CD14-positive monocyte (primary cell): ENCODE measurements around the gene HES6. TPM values are rescaled to one million over a fixed set of nuclear protein-coding genes. Genes with fewer than 3 reads are reported as not detected.

Source experiments
- DNase-seq, 3 donors: peaks; one replicate each; pipeline ENCODE4 v3.0.0-alpha.2; 2011 to 2022
- H2AFZ ChIP-seq: 2 replicates; pipeline ENCODE4 v1.6.0; 2012; ENCODE audit warnings: mild to moderate bottlenecking, low read depth, low read length, inconsistent platforms; ENCODE audit not compliant: insufficient read depth, poor library complexity, severe bottlenecking
- H3K27ac ChIP-seq, 2 donors: 1 replicate in 1 of 2; 2 replicates in 1 of 2; pipeline ENCODE4 v1.5.1; 2012 to 2013; ENCODE audit warnings: low read length in 2 of 2, control low read depth in 1 of 2, inconsistent platforms in 1 of 2, low read depth in 1 of 2, mild to moderate bottlenecking in 1 of 2
- H3K27me3 ChIP-seq, 2 donors: one replicate each; pipeline versions ENCODE4 v1.6.0 to v1.6.1; 2011 to 2013; ENCODE audit warnings: low read length in 2 of 2; ENCODE audit not compliant: control insufficient read depth in 2 of 2, insufficient read depth in 2 of 2
- H3K36me3 ChIP-seq, 2 donors: replicated peaks in 1 of 2; 1 replicate in 1 of 2; 2 replicates in 1 of 2; pipeline versions ENCODE4 v1.5.1 to v1.6.1; 2012 to 2013; ENCODE audit warnings: low read length in 2 of 2, control low read depth in 1 of 2, inconsistent platforms in 1 of 2, mild to moderate bottlenecking in 1 of 2; ENCODE audit not compliant: insufficient read depth in 2 of 2, control insufficient read depth in 1 of 2
- H3K4me1 ChIP-seq, 2 donors: 1 replicate in 1 of 2; 2 replicates in 1 of 2; pipeline versions ENCODE4 v1.5.1 to v1.6.1; 2012 to 2013; ENCODE audit warnings: low read length in 2 of 2, control low read depth in 1 of 2, inconsistent platforms in 1 of 2, mild to moderate bottlenecking in 1 of 2, moderate library complexity in 1 of 2; ENCODE audit not compliant: insufficient read depth in 2 of 2, control insufficient read depth in 1 of 2
- H3K4me2 ChIP-seq: replicated peaks from 2 replicates; pipeline ENCODE3; 2012; ENCODE audit warnings: low read length, moderate library complexity, mild to moderate bottlenecking; ENCODE audit not compliant: poor library complexity, severe bottlenecking; ENCODE audit errors: extremely low read depth
- H3K4me3 ChIP-seq, 3 experiments: fragments of 200-600 bp in 1 of 3; sonication (generic) in 1 of 3; replicated peaks in 1 of 3; 1 replicate in 2 of 3; 2 replicates in 1 of 3; pipeline ENCODE4 v1.5.1; 2011 to 2013; ENCODE audit warnings: low read length in 3 of 3, mild to moderate bottlenecking in 3 of 3, control low read depth in 2 of 3, low read depth in 2 of 3, inconsistent platforms in 1 of 3, moderate library complexity in 1 of 3
- H3K79me2 ChIP-seq: 2 replicates; pipeline ENCODE4 v1.6.0; 2012; ENCODE audit warnings: mild to moderate bottlenecking, control low read depth, inconsistent platforms, low read length, moderate library complexity; ENCODE audit not compliant: insufficient read depth
- H3K9ac ChIP-seq: 2 replicates; pipeline ENCODE4 v1.6.0; 2017; ENCODE audit warnings: low read length, mild to moderate bottlenecking; ENCODE audit not compliant: insufficient read depth, poor library complexity, severe bottlenecking
- H3K9me3 ChIP-seq, 2 donors: replicated peaks in 1 of 2; 1 replicate in 1 of 2; 2 replicates in 1 of 2; pipeline versions ENCODE4 v1.5.1 to v1.6.1; 2012 to 2013; ENCODE audit warnings: low read length in 2 of 2, control low read depth in 1 of 2; ENCODE audit not compliant: control insufficient read depth in 1 of 2, insufficient read depth in 1 of 2
- H4K20me1 ChIP-seq: 2 replicates; pipeline ENCODE4 v1.6.0; 2012; ENCODE audit warnings: mild to moderate bottlenecking, low read length, control low read depth, moderate library complexity; ENCODE audit not compliant: insufficient read depth
- H3K27ac Mint-ChIP-seq, 7 donors: one replicate each; pipeline ENCODE4 v1.8.0; 2020; ENCODE audit warnings: mild to moderate bottlenecking in 7 of 7, mixed read lengths in 7 of 7, moderate library complexity in 6 of 7, inconsistent platforms in 2 of 7
- H3K27me3 Mint-ChIP-seq, 3 donors: one replicate each; pipeline ENCODE4 v1.8.0; 2021 to 2022; ENCODE audit warnings: low read depth in 3 of 3, mild to moderate bottlenecking in 3 of 3, mixed read lengths in 3 of 3, moderate library complexity in 3 of 3, inconsistent platforms in 1 of 3
- H3K36me3 Mint-ChIP-seq, 2 donors: one replicate each; pipeline ENCODE4 v1.8.0; 2020; ENCODE audit warnings: mixed read lengths in 2 of 2, inconsistent platforms in 1 of 2, mild to moderate bottlenecking in 1 of 2
- H3K4me1 Mint-ChIP-seq: one replicate; pipeline ENCODE4 v1.8.0; 2020; ENCODE audit warnings: mild to moderate bottlenecking, mixed read lengths
- H3K4me3 Mint-ChIP-seq, 2 donors: one replicate each; pipeline ENCODE4 v1.8.0; 2020; ENCODE audit warnings: mild to moderate bottlenecking in 2 of 2, mixed read lengths in 2 of 2, moderate library complexity in 1 of 2
- H3K9me3 Mint-ChIP-seq, 7 donors: one replicate each; pipeline ENCODE4 v1.8.0; 2020 to 2022; ENCODE audit warnings: mixed read lengths in 7 of 7, mild to moderate bottlenecking in 6 of 7, moderate library complexity in 6 of 7, inconsistent platforms in 2 of 7
- WGBS: methylation state at CpG from one replicate; pipeline ENCODE4 v1.1.5; 2013; ENCODE audit warnings: missing lambda C conversion rate; ENCODE audit not compliant: insufficient coverage; 5-methylcytosine and 5-hydroxymethylcytosine counted together
- intact Hi-C, 2 donors: fragments of 100-400 bp; cut with micrococcal nuclease; formaldehyde crosslinking; loops; one replicate each; pipeline versions ENCODE4 v1.15.0 to v1.15.1; 2023
- polyA plus RNA-seq, 3 donors: library from polyadenylated mRNA; depleted of rRNA in 1 of 3; unstranded in 2 of 3; stranded (reverse) in 1 of 3; fragments of 300-500 nt in 2 of 3; fragments of >200 nt in 1 of 3; fragmentation: Illumina TruSeq in 2 of 3; gene quantifications; 1 replicate in 2 of 3; 2 replicates in 1 of 3; pipeline ENCODE4 v1.2.3, GENCODE V29; 2012 to 2021
- TF ChIP-seq, protein P1 (sequence below): fragments of 200-600 bp; IDR thresholded peaks from one replicate; pipeline ENCODE4 v1.8.0; 2022; ENCODE audit warnings: antibody characterized with exemption, mild to moderate bottlenecking

Gene HES6
- polyA plus RNA-seq, 3 donors: 2.1 to 4.0 (median 2.8) TPM

DNA sequence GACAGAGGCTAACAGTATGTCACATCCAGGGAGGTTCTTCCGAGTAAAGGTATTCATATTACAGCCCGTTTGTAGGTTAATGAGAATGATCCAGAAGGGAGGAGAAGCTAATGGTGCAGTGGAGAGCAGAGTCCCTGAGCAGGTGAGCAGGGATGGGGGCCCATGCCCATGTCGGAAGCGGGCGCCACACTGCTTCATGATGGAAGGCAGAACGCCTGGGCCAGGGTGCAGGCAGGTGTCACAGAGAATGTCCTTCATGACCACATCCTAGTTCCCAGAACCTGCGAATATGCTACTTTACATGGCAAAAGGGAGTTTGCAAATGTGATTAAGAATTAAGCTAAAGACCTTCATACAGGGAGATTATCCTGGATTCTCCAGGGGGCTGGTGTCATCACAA is 4.0 kb downstream of the HES6 start:
- H3K9me3 Mint-ChIP-seq: peaks cover 2 to 14% (median 8%) of the 10 kb centered on the region in 7 donors
- H3K36me3 Mint-ChIP-seq: no peaks in the 10 kb centered on the region
- peak overlapping the region in 1 of 2 donors; percentile 84 for H3K4me3 Mint-ChIP-seq
- peaks cover 30% of the 10 kb centered on the region for H3K4me1 Mint-ChIP-seq
- peaks cover 37 to 44% of the 10 kb centered on the region in 2 donors for H3K4me1 ChIP-seq
- no peaks in the 10 kb centered on the region for H3K79me2 ChIP-seq
- intact Hi-C loops: loop anchor here (2.0 to 10.0 kb wide), 3 partner anchors 34 to 271 kb away; partner anchors contain the start of genes ILKAP (in 1 of the 2), PER2 (in 1 of the 2) and UBE2F (in 1 of the 2)
- no peak overlapping the region for H3K27ac ChIP-seq
- no peak overlapping the region for H3K9ac ChIP-seq
- H3K4me2 ChIP-seq: no peak overlapping the region
- no peak overlapping the region for H2AFZ ChIP-seq
- WGBS: 93% methylated on average over 2 of the region's 7 CpGs
- TF ChIP-seq, protein P1, sequence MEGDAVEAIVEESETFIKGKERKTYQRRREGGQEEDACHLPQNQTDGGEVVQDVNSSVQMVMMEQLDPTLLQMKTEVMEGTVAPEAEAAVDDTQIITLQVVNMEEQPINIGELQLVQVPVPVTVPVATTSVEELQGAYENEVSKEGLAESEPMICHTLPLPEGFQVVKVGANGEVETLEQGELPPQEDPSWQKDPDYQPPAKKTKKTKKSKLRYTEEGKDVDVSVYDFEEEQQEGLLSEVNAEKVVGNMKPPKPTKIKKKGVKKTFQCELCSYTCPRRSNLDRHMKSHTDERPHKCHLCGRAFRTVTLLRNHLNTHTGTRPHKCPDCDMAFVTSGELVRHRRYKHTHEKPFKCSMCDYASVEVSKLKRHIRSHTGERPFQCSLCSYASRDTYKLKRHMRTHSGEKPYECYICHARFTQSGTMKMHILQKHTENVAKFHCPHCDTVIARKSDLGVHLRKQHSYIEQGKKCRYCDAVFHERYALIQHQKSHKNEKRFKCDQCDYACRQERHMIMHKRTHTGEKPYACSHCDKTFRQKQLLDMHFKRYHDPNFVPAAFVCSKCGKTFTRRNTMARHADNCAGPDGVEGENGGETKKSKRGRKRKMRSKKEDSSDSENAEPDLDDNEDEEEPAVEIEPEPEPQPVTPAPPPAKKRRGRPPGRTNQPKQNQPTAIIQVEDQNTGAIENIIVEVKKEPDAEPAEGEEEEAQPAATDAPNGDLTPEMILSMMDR: no peak
- DNase-seq: no peak
- H3K4me3 ChIP-seq: no peak overlapping the region
- H3K27ac Mint-ChIP-seq: peak overlapping the region in 1 of 7 donors; percentile 24
- H3K36me3 ChIP-seq: no peaks in the 10 kb centered on the region
- peaks cover 6 to 12% of the 10 kb centered on the region in 2 donors for H3K9me3 ChIP-seq
- H3K27me3 Mint-ChIP-seq: peaks cover 41 to 81% (median 68%) of the 10 kb centered on the region in 3 donors
- H3K27me3 ChIP-seq: peaks cover 14 to 47% of the 10 kb centered on the region in 2 donors
- no peaks in the 10 kb centered on the region for H4K20me1 ChIP-seq

DNA sequence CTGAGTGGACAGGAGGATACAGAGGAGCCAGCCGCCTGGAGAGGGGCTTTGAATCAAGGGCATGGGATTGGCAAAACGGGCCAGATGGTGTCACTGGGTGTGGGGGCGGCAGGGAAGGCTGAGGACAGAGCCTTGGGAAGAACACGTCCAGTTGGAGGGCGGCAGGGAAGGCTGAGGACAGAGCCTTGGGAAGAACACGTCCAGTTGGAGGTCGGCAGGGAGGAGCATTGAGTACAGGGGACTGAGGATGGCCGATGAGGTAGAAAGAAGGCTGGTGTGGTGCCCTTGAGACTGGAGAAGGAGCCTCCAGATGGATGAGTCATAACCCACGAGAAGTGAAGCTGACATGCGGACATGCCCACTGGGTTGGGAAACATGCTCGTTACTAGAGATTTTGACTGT is 4.5 kb downstream of the HES6 start:
- DNase-seq: peak; percentile 47 to 84 (median 74)
- intact Hi-C loops: loop anchor here (2.0 to 10.0 kb wide), 3 partner anchors 33 to 271 kb away; partner anchors contain the start of genes ILKAP (in 1 of the 2), PER2 (in 1 of the 2) and UBE2F (in 1 of the 2)
- Mint-ChIP-seq H3K27ac (peak overlapping the region in 5 of 7 donors; percentile 24 to 59 (median 48)), H3K4me1 (peaks cover 34% of the 10 kb centered on the region), H3K9me3 (peaks cover 2 to 17% (median 8%) of the 10 kb centered on the region in 7 donors), H3K27me3 (peaks cover 45 to 81% (median 69%) of the 10 kb centered on the region in 3 donors), H3K4me3 (peak overlapping the region; percentile 52 to 84), H3K36me3 (peaks cover 0 to 4% of the 10 kb centered on the region in 2 donors)
- Histone ChIP-seq H4K20me1 (no peaks in the 10 kb centered on the region), H3K9me3 (peaks cover 6 to 12% of the 10 kb centered on the region in 2 donors), H3K4me1 (peaks cover 34 to 42% of the 10 kb centered on the region in 2 donors), H3K4me2 (no peak overlapping the region), H3K9ac (no peak overlapping the region), H3K4me3 (no peak overlapping the region), H3K27ac (no peak overlapping the region), H3K79me2 (no peaks in the 10 kb centered on the region), H3K27me3 (peaks cover 11 to 45% of the 10 kb centered on the region in 2 donors), H2AFZ (no peak overlapping the region), H3K36me3 (no peaks in the 10 kb centered on the region)
- 57% methylated on average over 11 of the region's 11 CpGs for WGBS
- TF ChIP-seq, protein P1: no peak
